Heart left ventricle (tissue), 16 donors: ENCODE data around the gene NDUFB10. TPM values are rescaled to one million over a fixed set of nuclear protein-coding genes. Genes with fewer than 3 reads are reported as not detected.
A peak's percentile ranks its signal among the peaks of the same experiment; 100 is the strongest.

Source experiments
- ATAC-seq, 4 donors: fragments of 200-7000 bp; cut with Tn5 transposase; one replicate each; pipeline ENCODE4 v1.9.1; 2020 to 2022; ENCODE audit warnings: moderate library complexity in 4 of 4, mild to moderate bottlenecking in 3 of 4, moderate number of reproducible peaks in 1 of 4
- DNase-seq, 5 donors: peaks; one replicate each; pipeline ENCODE4 v3.0.0-alpha.2; 2020
- H3K27ac ChIP-seq, 12 donors: fragments of 200-600 bp; sonication (generic) in 4 of 12; one replicate each; pipeline versions ENCODE4 v1.5.0 to v1.8.0; 2016 to 2022; ENCODE audit warnings: mild to moderate bottlenecking in 2 of 12
- H3K27me3 ChIP-seq, 9 donors: fragments of 200-600 bp; sonication (generic) in 2 of 9; one replicate each; pipeline versions ENCODE4 v1.5.1 to v1.8.0; 2016 to 2022; ENCODE audit warnings: mild to moderate bottlenecking in 3 of 9
- H3K36me3 ChIP-seq, 9 donors: fragments of 200-600 bp; sonication (generic) in 2 of 9; one replicate each; pipeline versions ENCODE4 v1.5.0 to v1.8.0; 2018 to 2022; ENCODE audit warnings: mild to moderate bottlenecking in 2 of 9
- H3K4me1 ChIP-seq, 12 donors: fragments of 200-600 bp; sonication (generic) in 4 of 12; one replicate each; pipeline versions ENCODE4 v1.5.0 to v1.8.0; 2016 to 2022; ENCODE audit warnings: mild to moderate bottlenecking in 3 of 12
- H3K4me3 ChIP-seq, 12 donors: fragments of 200-600 bp; sonication (generic) in 4 of 12; one replicate each; pipeline versions ENCODE4 v1.5.0 to v1.8.0; 2017 to 2022; ENCODE audit warnings: mild to moderate bottlenecking in 9 of 12, moderate library complexity in 4 of 12
- H3K9me3 ChIP-seq, 12 donors: fragments of 200-600 bp; sonication (generic) in 4 of 12; one replicate each; pipeline versions ENCODE4 v1.5.0 to v1.8.0; 2016 to 2022; ENCODE audit warnings: mild to moderate bottlenecking in 1 of 12
- POLR2A ChIP-seq, 2 donors: fragments of 450-650 bp; IDR thresholded peaks; one replicate each; pipeline ENCODE4 v1.6.1; 2017; ENCODE audit warnings: antibody characterized with exemption in 2 of 2, mild to moderate bottlenecking in 2 of 2, moderate library complexity in 2 of 2
- WGBS, 4 donors: extraction: QIAGEN DNeasy Blood & Tissue Kit in 2 of 4; methylation state at CpG; one replicate each; pipeline versions ENCODE4 v1.1.5 to v1.1.7; 2013 to 2018; 5-methylcytosine and 5-hydroxymethylcytosine counted together
- intact Hi-C, 10 donors: fragments of 100-400 bp; cut with DNase I; formaldehyde crosslinking; loops; one replicate each; pipeline versions ENCODE4 v1.11.1 to v1.14.2; 2022
- long read RNA-seq, 3 donors: library from polyadenylated mRNA; unstranded; transcript quantifications; one replicate each; pipeline ENCODE4 v2.0.0, GENCODE V29; 2020 to 2021
- polyA plus RNA-seq, 2 donors: library from polyadenylated mRNA; stranded (reverse); fragments of 200-250 nt; gene quantifications; one replicate each; pipeline ENCODE4 v1.2.3, GENCODE V29; 2013
- total RNA-seq, 9 donors: library from RNA; depleted of rRNA in 2 of 9; stranded (reverse); fragments of >200 nt in 2 of 9; fragmentation: NEBNext Ultra II Directional in 3 of 9; extraction: Animal tissue kit (Norgen Biotek cat#: 25700) in 3 of 9; gene quantifications; one replicate each; pipeline versions ENCODE4 v1.1.0 to v1.2.4, GENCODE V29; 2016 to 2023
- TF ChIP-seq, protein P1 (sequence below), 12 donors: fragments of 200-600 bp; sonication (generic) in 4 of 12; IDR thresholded peaks; one replicate each; pipeline versions ENCODE4 v1.5.0 to v1.8.0; 2018 to 2022; ENCODE audit warnings: antibody characterized with exemption in 12 of 12, mild to moderate bottlenecking in 5 of 12
- donor health status: ischemic (EF 13 %, LVEDD 7.1; RV severe dilation, severe dysfunction).
- donor health status: healthy with polysubstance abuse.
- donor health status: DM: no; HTN: yes; CAD: no.
- donor health status: DM: no; HTN: no; CAD: no.
- donor health status: ischemic (EF 25% LVEDD 6.9; RV normal size, moderate dysfunction).
- donor health status: ischemic (EF 25% LVEDD 5.7; RV mildly dilated, moderate dysfunction).
- donor health status: healthy.
- donor health status: DM: yes; HTN: yes; CAD: no.
- donor health status: ischemic (EF 35%, LVEDD 5.7; RV mildly dilated, moderate dysfunction).
- donor health status: nonischemic (EF 11% LVEDD 7.7; RV severe dilation, severe dysfunction).
- donor health status: DM: yes; HTN: yes; CAD: no.
- donor health status: PGD.
- donor health status: ischemic (EF 29% LVEDD 5.4; RV normal size, mild dysfunction).
- donor health status: nonischemic (EF 23%, LVEDD 6.1; RV moderate dilation, normal function).

Gene NDUFB10
- total RNA-seq (1,000 to 10,000 TPM in 2 of 9 donors, 100 to 1,000 TPM in 7; 316 to 1,519 (median 542) TPM), polyA plus RNA-seq (1,000 to 10,000 TPM in 1 of 2 donors, 100 to 1,000 TPM in 1; 732 to 1,618 TPM)
- long read RNA-seq, donor 1, transcript NDUFB10-201 (4 exons, 705 nt): major isoform, 282 of 308 reads
- long read RNA-seq, donor 1, partial matches to known transcripts: 6 of 308 reads
- long read RNA-seq, donor 1, other reads (novel, unspliced or antisense): 15 of 308 reads
- long read RNA-seq, donor 2, transcript NDUFB10-201 (4 exons, 705 nt): major isoform, 177 of 187 reads
- long read RNA-seq, donor 2, partial matches to known transcripts: 2 of 187 reads
- long read RNA-seq, donor 2, other reads (novel, unspliced or antisense): 7 of 187 reads
- long read RNA-seq, donor 3, transcript NDUFB10-201 (4 exons, 705 nt): major isoform, 153 of 165 reads
- long read RNA-seq, donor 3, partial matches to known transcripts: 7 of 165 reads
- long read RNA-seq, donor 3, other reads (novel, unspliced or antisense): 2 of 165 reads

- H3K4me1 ChIP-seq: peaks cover 7 to 44% (median 29%) of the 10 kb centered on the region in 12 donors
- WGBS, 4 donors: 0 to 1% (median 1%) methylated on average over 42 to 79 of the region's 79 CpGs
- no peaks in the 10 kb centered on the region for H3K9me3 ChIP-seq
- peak within 1 kb of the TSS; percentile 87 to 99 (median 94) for H3K27ac ChIP-seq
- peaks cover 0 to 33% (median 31%) of the 10 kb centered on the region in 9 donors for H3K36me3 ChIP-seq
- peak within 1 kb of the TSS; percentile 68 to 100 (median 90) for H3K4me3 ChIP-seq
- H3K27me3 ChIP-seq: no peaks in the 10 kb centered on the region
- intact Hi-C loops: no loop called here
- peak; percentile 77 to 91 (median 90) for ATAC-seq
- peak; percentile 94 to 98 (median 96) for DNase-seq
- TF ChIP-seq, protein P1, sequence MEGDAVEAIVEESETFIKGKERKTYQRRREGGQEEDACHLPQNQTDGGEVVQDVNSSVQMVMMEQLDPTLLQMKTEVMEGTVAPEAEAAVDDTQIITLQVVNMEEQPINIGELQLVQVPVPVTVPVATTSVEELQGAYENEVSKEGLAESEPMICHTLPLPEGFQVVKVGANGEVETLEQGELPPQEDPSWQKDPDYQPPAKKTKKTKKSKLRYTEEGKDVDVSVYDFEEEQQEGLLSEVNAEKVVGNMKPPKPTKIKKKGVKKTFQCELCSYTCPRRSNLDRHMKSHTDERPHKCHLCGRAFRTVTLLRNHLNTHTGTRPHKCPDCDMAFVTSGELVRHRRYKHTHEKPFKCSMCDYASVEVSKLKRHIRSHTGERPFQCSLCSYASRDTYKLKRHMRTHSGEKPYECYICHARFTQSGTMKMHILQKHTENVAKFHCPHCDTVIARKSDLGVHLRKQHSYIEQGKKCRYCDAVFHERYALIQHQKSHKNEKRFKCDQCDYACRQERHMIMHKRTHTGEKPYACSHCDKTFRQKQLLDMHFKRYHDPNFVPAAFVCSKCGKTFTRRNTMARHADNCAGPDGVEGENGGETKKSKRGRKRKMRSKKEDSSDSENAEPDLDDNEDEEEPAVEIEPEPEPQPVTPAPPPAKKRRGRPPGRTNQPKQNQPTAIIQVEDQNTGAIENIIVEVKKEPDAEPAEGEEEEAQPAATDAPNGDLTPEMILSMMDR (IDR thresholded peaks at IDR 0.05): peak; percentile 50 to 92 (median 76)
- TF ChIP-seq POLR2A (IDR thresholded peaks at IDR 0.05): peak; percentile 89 to 99
These were observed at the start of gene NDUFB10 for GRCh38 chr16:1959269-1960039. Gene NDUFB10 (plus strand): TSS chr16:1959538. CDS start chr16:1959625, 87 bp downstream.

DNA sequence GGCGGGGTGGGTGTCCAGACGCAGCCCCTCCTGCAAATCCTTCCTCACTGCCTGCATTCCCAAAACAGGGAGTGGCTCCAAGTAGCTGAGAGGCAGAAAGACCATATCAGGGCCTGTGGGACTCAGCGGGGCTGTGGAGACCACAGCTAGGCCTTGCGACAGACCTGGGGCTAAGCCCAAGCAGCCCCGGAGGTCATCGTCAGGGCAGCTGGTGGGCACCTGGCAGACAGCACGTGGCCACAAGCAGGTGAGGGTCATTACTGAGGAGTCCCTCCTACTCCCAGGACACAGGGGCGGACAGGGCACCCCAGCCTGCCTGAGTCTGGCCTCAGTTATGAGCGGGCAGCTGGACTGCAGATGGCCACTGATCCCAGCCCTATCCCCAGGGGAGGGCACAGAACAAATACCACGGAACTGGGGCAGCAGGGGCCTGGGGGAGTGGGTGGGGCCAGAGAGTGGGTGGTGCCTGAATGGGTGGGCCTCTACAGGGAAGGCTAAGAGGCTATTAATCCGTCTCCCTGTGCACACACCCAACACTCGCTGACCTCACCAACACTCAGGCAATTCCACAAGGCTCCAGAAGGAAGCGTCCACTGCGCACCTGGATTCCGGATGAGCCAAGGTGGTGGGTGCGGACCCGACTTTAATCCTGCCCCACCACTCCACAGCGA is 49.6 kb upstream of the NDUFB10 start:
- H3K36me3 ChIP-seq: no peaks in the 10 kb centered on the region
- peaks cover 5 to 59% (median 26%) of the 10 kb centered on the region in 9 donors for H3K27me3 ChIP-seq
- H3K27ac ChIP-seq: no peak overlapping the region
- H3K4me1 ChIP-seq: no peaks in the 10 kb centered on the region
- WGBS, 4 donors: 75 to 79% (median 79%) methylated on average over 15 to 18 of the region's 18 CpGs
- TF ChIP-seq POLR2A (IDR thresholded peaks at IDR 0.05): no peak
- TF ChIP-seq, protein P1 (IDR thresholded peaks at IDR 0.05): no peak
- ATAC-seq (no peak), DNase-seq (no peak)
- no peaks in the 10 kb centered on the region for H3K9me3 ChIP-seq
- no peak overlapping the region for H3K4me3 ChIP-seq
- intact Hi-C loops: loop anchor here in 1 of 10 donors (5.0 kb wide), 1 partner anchor 32 kb away; no protein-coding TSS in a partner anchor

DNA sequence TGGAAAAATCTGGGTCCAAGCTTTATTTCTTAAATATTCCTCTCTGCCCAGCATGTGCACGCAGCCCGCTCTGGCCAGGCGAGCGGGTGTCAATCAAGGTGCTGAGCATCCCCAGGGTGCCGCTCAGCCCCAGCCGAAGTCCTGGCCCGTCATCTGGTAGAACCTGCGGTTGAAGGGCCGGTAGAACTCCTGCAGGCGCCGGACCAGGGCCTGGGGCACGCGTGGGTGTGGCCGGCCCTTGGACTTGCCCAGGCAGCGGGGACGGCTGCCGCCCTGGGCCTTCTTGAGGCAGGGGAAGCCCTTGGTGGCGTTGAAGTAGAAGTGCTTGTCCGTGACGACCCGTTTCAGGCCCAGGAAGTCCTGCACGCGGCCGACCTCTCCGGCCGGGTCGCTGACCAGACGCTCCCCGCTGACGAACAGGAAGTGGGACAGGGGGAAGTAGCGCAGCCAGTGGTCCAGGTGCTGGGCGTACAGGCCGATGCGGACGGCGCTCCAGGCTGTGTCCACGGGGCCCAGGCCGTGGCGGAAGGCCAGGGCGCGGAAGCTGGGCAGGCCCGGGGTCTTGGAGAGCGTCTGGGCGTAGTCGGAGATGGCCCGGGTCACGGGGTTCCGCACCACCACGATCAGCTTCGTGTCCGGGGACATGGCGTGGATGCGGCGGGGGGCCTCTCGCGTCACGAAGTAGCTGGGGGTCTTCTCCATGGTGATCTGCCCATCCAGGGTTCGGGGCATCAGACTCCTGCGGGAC is 47.7 kb upstream of the NDUFB10 start:
- WGBS, 4 donors: 86 to 89% (median 89%) methylated on average over 25 to 59 of the region's 59 CpGs
- intact Hi-C loops: loop anchor here in 1 of 10 donors (5.0 kb wide), 1 partner anchor 34 kb away; no protein-coding TSS in a partner anchor
- no peaks in the 10 kb centered on the region for H3K36me3 ChIP-seq

More for the DNA sequence above, 47.7 kb upstream of the NDUFB10 start:
- no peak overlapping the region for H3K4me3 ChIP-seq
- no peak for ATAC-seq
- H3K27ac ChIP-seq: no peak overlapping the region
- H3K4me1 ChIP-seq: no peaks in the 10 kb centered on the region
- DNase-seq: no peak
- no peaks in the 10 kb centered on the region for H3K9me3 ChIP-seq
- H3K27me3 ChIP-seq: peaks cover 5 to 70% (median 35%) of the 10 kb centered on the region in 9 donors
- TF ChIP-seq POLR2A (IDR thresholded peaks at IDR 0.05): no peak
- TF ChIP-seq, protein P1 (IDR thresholded peaks at IDR 0.05): no peak
